NCI-H2081 (cell line): Measurements from ENCODE around the gene NFIB.
A peak's percentile ranks its signal among the peaks of the same experiment; 100 is the strongest.

Experiments
- DNase-seq, 2 experiments: peaks; one replicate each; lab custom pipeline; 2025; lab: John Stamatoyannopoulos, UW

Gene NFIB

GRCh38 chr9:14214693-14215092 is 99.2 kb downstream of the NFIB start:
- DNase-seq, result no peak

DNA sequence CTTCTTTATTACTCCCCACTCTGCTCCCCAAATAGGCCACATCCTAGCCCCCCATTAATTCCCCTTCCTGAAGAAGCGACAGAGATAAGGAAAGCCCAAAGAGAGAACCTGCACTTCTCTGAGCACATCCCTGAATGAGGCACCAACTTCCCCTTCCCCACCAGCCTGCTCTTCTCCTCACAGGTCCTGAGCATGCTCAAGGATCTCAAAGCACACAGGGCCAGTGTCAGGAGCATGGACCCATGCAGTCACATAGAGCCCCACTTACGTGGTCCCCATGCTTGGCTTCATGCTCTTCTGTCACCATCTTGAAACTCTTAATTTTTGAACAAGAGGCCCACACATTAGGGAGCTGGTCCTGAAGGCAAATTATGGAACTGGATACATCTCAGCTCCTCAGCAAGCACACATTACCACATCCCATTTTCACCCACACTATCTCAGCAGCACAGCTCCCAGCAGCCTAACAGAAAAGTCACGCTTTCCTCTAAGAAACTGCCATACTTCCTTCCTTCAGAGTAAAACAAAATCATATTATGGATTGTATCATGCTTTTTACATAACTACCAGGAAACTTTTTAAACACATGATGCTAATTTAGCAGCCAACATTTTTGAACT is 99.8 kb downstream of the NFIB start:
- no peak for DNase-seq

GRCh38 chr9:14213504-14213903 is 100.4 kb downstream of the NFIB start:
- DNase-seq, result no peak

- DNase-seq, result no peak
These were observed 101.1 kb downstream of the NFIB start for GRCh38 chr9:14212697-14213420.

- no peak for DNase-seq
These were observed 101.9 kb downstream of the NFIB start for GRCh38 chr9:14212077-14212476.

GRCh38 chr9:14211564-14211963 is 102.4 kb downstream of the NFIB start:
- DNase-seq, result no peak

DNA sequence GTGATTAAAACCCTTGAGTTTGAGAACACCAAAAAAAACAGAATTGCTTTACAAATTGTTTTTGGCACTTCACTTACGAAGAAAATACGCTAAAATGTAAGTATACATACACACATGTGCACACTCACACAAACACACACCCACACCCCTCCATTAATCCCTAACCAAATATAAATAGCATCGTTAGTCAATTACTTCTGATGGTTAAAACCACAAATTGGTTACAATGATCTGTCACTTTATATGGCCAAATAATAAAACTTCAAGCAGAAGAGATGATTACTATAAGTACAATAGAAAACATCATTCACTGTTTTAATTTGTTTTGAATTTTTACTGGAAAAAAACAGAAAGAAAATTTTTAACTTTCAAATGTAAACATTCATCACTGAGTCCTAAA is 103.5 kb downstream of the NFIB start:
- no peak for DNase-seq

DNA sequence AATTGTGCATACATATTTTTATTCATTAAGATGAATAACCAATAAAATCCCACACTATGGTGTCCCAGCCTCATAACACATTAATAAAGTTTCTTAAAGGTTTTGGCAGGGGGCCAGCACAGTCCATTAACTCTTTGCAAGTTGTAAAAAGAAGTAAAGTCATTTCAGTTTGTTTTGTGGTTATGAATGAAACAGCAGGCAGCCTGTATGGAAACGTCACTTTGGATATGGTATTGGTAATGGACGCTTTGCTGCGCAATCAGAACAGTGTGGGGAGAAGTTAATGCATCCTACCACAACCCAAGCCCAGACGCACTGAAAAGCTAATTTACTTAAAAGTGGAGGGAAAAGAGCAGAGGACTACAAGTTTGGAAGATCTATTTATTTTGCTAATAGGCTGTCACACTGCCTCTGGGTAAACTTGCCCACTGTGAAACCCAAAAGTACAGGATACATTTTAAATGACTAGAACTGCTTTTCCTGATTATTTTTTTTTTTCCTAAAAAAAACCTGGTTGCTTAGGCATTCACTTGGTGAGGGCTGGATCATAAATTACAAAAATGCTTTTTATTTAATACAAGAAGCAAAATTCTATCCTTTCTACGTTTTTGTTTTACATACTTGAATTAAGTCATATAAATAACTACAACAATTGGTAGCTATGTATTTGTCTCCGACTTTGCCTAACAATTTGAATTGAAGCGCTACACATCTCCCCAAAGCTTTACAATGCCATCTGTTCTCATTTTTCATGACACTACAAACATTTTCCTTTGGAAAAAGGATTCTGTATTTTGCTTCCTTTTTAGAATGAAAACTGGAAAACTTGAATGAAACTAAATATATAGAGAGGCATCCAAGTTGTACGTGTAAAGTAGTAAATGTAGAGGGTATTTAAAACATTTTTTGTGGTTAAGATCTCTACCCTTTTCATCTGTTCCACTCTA is 104.3 kb downstream of the NFIB start:
- peak in 1 of 2 experiments; percentile 52 for DNase-seq

DNA sequence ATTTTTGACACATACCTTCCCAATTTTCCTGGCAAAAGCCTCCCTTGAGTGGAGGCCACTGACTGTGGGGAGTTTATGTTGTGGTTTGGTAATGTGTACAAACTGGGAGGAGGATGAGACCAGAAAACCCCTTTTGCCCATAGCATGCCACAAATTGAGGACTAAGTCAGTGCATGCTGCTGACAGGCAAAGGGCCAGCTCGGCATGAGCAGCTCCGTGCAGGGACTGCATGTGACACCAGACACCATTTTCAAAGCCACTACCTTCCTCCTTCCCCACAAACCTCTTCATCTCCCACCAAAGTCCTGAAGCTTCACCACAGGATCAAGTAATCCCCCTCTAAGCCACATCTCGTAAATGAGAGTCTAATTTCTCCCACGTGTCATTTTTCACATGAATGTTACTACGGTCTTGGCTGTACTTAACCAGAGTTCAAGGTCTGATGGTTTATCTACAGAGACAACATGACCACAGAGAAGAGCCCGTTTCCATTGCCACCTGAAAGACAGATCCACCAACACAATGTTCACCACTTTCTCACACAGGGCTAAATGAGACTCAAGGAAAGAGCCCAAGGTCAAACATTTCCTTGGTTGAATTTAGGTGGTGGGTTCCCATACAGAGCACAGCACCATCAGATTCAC is 106.5 kb downstream of the NFIB start:
- DNase-seq, result no peak

GRCh38 chr9:14205463-14205862 is 108.5 kb downstream of the NFIB start:
- no peak for DNase-seq

GRCh38 chr9:14203356-14204056 is 110.4 kb downstream of the NFIB start:
- peak; percentile 76 to 91 for DNase-seq

GRCh38 chr9:14198841-14199455 is 115.0 kb downstream of the NFIB start:
- DNase-seq, result peak; percentile 59 to 84

- DNase-seq, result peak in 1 of 2 experiments; percentile 22
These were observed 115.7 kb downstream of the NFIB start for GRCh38 chr9:14198047-14198840.

- DNase-seq, result no peak
These were observed 116.5 kb downstream of the NFIB start for GRCh38 chr9:14197325-14197858.

DNA sequence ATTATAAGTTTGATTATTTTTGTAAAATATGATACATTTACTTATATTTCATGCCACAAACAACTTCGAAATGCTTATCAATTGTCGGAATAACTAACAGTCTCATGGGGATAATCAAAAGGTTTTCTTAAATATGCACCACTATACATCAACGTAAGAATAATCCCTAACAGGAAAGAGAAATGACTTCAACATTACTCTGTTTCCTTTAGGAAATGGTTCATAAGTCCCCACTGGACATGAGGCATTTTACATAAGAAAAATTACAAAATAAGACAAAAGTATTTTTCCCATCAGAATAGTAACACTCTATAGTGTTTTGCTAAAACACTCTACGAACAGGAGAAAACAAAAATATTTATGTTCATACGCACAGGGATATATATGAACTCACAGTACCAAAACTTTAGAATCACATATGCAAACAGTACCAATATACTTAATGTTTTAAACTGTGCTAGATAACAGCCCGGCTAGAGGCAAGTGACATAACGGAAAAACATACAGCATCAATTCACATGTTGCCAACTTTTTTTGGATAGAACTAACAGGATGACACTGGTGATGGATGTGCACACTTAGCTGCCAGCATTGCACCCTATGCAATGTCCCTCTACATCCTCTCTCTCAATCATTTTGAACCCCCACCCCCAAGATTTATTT is 120.5 kb downstream of the NFIB start:
- no peak for DNase-seq

DNA sequence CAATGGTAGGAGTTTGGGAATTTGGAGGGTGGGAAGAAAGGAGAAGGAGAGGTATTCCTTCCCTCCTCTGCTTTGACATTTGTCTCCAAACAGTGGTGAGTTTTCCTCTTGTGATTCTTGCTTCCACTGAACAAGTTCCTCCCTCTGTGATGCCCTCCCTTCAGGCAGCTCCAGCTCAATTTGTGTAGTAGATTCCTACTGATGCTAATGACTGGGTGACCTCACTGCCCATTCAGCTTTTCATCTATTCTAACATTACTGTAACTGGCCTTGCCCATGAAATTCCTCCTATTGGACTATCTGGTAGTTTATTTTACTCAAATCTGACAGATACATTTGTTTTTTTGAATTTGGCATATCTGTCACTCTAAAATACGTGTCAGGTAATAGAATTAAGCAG is 121.4 kb downstream of the NFIB start:
- DNase-seq, result no peak

DNA sequence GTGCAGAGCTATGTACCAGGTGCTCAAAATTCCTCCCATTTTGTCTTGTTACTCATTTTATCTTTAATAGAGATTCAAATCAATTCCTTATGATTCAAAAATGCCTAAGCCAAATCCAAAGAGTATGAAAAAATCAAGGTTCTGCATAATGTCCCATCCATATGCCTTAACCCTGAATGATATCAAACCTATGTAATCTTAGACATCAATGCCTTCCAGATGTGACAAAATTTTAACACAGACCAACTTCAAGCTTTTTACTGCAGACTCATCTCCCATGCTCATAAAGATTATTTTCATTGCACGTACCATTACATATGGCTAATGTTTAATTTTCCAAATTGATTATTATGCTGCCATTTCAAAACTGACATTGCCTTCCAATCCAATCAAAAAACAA is 122.4 kb downstream of the NFIB start:
- no peak for DNase-seq

GRCh38 chr9:14190240-14190639 is 123.7 kb downstream of the NFIB start:
- DNase-seq, result no peak

GRCh38 chr9:14189578-14189977 is 124.4 kb downstream of the NFIB start:
- DNase-seq, result no peak
